GM19023 (cell line): ENCODE results near the gene MOBP.
"Not testable (repeated sequence)": the region's sequence is repeated elsewhere in the genome, so short reads cannot be mapped to it uniquely, and the experiment has no call there.

ENCODE experiments used
- ATAC-seq: cut with Tn5 transposase; IDR thresholded peaks from one replicate; pipeline ENCODE4 v1.9.1; 2021; ENCODE audit warnings: mild to moderate bottlenecking, moderate library complexity; ENCODE audit not compliant: unreplicated experiment

MOBP gene

DNA sequence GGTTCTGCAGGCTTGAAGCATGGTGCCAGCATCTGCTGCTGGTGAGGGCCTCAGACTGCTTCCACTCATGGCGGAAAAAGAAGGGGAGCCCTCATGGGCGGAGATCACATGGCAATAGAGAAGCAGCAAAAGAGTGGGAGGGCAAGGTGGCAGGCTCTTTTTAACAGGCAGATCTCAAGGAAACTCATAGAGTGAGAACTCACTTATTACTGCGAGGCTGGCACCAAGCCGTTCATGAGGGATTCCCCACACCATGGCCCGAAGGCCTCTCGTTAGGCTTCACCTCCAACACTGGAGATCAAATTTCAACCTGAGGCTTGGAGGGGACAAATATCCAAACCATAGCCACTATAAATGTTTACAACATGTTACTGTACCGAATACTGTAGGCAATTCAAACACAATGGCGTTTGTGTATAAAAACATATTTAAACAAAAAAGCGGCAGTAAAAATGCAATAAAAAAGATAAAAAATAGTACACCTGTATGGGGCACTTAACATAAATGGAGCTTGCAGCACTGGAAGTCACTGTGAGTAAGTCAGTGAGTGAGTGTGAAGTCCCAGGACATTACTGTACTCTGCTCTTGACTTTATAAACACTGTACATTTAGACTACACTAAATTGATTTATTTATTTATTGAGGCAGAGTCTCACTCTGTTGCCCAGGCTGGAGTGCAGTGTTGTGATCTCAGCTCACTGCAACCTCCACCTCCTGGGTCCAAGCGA lies 18.8 kb upstream of the MOBP start:
- no peak for ATAC-seq

DNA sequence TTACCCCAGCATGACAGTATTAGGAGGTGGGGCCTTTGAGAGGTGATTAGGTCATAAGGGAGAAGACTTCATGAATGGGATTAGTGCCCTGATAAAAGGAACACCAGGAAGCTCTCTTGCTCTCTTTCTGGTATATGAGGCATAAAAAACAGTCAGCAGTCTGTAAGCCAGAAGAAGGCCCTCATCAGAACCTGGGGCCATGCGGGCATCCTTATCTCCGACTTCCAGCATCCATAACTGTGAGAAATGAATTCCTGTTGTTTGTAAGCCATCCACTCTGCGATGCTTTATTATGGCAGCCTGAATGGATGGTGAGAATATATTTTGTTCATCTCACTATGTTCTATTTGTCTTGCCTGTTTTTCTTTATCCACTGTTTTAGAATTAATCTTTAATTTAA lies 17.7 kb upstream of the MOBP start:
- ATAC-seq: no peak

DNA sequence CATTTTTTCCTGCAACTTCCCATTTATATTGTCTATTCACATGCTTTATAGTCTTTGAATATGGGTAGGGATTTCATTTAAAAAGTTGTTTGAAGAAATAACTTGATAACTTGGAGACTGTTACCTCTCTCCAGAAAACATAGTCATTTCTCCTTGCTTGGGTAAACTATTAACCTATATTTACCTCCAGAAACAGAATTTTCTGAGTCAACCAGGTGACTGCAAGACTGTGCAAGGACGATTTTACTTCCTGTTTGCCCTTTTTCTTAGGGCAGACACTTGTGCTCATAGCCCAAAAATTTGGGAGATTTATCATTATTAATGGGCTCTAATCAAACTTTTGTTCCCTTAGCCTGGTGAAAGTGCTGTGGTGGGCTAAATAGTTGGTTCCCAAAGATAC lies 14.3 kb upstream of the MOBP start:
- ATAC-seq: no peak

DNA sequence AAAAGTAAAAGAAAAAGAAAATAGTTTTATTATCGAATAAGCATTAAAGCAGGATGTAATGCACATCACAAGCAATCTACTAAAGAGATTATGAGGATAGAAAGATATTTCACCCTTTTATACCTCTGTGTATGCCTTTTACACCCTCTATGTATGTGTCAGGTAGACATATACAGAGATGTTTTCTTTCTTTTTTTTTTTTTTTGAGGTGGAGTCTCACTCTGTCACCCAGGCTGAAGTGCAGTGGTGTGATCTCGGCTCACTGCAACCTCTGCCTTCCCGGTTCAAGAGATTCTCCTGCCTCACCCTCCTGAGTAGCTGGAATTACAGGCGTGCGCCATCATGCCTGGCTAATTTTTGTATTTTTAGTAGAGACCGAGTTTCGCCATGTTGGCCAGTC lies 13.6 kb upstream of the MOBP start:
- not testable (repeated sequence) for ATAC-seq

DNA sequence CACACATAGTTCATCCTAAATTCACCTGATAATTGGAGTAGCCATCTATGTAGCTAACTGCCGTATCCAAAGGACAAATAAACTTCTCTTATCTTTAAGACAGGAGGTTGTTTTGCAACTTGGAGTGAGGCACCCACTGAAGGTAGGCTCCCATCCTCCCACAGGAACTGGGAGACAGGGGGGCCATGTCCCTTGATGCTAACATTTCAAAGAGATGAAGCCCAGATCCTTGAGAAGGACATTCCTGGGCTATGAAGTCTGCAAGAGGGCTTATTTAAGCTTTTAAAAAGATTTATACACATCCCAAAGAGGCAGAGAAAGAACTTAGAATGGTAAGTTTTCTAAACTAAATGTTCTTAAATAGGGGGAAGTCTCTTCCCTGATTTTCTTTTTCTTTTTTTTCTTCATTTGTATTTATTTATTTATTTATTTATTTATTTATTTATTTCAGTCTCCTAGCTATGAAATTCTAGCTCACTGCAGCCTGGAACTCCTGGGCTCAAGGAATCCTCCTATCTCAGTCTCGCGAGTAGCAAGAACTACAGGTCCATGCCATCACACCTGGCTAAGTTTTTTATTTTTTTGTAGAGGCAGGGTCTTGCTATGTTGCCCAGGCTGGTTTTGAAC lies 12.8 kb upstream of the MOBP start:
- ATAC-seq: no peak

DNA sequence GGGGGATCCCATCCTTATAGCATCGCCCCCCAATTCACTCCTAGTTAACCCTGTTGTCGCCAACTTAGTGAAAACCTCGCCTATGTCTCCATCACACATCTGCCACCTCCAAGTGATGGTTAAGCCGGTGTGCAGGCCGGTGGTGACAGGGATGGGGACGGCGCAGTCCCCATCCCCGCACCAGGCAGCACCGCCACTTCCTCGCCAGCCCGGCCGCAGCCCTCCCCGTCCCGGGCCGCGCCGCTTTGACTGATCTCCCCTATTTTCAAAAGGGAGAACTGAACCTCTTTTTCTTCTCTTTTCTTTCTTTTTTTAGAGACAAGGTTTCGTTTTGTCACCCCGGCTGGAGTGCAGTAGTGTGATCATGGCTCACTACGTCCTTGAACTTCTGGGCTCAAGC lies 11.3 kb upstream of the MOBP start:
- ATAC-seq: no peak

DNA sequence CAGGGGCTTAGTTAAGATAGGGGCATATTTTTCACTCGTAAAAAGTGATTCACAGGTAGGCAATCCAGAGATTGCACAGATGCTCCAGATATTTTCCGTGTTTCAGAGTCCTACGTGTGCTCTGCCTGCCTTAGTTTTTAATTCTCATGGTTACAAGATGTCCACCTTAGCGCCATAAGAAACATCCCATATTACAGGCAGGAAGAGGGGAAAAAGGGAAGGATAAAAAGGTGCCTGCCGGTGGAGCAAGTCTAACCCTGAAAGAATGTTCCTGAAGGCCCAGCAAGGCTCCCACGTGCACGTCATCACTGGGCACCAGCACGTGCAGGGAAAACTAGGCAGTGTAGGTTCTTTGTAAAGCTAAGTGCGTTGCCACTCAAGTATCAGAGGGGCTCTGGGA lies 10.1 kb upstream of the MOBP start:
- no peak for ATAC-seq

DNA sequence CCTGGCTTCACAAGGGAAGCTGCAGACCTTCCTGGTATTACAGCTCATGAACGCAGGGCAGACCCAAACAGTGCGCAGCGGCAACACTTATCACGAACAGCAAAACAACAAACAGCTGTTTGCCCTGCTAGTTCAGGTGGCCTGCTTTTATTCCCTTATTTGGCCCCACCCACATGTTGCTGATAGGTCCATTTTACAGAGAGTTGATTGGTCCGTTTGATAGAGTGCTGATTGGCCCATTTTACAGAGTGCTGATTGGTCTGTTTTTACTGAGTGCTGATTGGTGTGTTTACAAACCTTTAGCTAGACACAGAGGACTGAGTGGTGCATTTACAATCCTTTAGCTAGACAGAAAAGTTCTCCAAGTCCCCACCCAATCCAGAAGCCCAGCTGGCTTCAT lies 8.9 kb upstream of the MOBP start:
- not testable (repeated sequence) for ATAC-seq

DNA sequence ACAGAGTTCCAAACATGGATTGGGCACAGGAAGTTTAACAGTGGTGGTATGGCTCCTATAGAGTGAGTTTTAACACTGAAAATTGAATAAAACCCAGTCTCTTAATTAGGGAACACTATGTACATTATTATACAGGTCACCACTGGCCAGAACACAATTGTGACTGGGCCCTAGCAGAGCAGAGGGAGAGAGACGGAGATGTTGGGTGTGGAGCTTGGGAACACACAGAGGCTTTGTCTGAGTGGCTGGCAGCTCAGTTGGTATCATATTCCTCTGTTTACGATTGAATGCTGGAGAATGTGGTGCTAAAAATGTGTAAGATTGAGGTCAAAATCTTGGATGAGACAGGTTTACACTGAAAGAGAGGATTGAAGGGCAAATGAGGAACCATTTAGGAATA lies 6.8 kb upstream of the MOBP start:
- ATAC-seq: no peak

DNA sequence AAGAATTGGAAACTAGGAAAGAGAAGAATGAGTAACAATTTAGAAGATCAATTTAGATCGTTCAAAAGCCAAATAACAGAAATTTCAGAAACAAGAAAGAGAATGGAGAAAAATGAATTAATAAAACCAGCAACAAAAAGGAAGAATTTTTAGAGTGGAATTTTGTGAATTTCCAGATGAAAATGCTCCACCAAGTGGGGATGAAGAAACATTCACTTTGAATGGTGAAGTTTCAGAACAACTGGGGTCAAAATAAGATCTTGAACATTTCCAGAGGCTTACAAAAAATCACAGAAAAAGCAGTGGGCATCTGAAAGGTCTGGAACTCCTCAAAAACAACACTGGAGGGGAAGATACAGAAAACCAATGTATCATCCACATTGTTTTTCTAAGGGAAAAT lies 4.2 kb upstream of the MOBP start:
- ATAC-seq: no peak

DNA sequence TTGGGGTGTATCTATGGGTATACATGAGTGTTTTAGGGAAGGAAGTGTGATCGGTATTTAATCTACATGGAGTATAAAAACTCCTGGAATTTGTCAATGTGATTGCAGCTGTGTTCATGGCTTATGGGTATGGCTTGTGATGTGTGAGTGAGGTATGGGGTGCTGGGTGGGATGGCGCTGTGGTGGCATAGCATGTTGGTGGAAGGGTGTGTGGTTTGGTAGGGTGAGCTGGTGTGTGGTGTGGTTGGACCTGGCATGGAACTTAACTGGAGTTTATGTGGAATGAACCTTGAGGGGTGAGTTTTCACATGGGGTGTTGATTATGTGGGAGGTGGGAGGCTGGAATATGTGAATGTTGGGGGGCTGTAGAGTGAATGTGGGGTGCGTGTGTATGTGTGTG lies 492 bp upstream of the MOBP start:
- no peak for ATAC-seq

DNA sequence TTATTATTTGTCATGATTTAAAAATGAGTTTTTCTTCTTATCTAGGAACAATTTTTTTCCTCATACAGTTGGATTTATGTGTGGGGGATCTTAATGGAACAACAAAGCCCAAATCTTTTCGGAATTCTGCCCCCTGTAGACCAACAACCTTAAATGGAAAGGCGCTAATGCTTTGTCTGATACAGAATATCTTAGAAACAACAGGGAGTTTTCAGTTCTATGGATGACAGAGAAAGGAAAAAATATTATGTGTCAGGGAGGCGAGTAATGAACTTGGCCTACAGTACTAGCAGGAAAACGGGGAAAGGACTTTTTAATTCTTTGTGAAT lies 592 bp downstream of the MOBP start:
- no peak for ATAC-seq

DNA sequence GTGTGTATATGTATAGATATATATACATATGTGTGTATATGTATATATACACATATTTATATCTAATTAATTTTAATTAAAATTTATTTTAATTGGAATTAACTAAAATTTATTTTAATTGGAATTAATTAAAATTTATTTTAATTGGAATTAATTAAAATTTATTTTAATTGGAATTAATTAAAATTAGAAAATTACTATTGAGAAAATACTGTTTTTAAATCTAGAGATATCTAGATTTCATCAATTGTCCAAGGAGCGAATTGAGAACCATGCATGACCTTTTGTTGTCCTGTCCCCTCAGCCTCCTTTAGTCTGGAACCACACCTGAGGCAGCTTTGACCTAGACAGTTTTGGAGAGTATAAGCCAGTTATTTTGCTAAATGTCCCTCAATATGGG lies 1.8 kb downstream of the MOBP start:
- ATAC-seq: no peak

DNA sequence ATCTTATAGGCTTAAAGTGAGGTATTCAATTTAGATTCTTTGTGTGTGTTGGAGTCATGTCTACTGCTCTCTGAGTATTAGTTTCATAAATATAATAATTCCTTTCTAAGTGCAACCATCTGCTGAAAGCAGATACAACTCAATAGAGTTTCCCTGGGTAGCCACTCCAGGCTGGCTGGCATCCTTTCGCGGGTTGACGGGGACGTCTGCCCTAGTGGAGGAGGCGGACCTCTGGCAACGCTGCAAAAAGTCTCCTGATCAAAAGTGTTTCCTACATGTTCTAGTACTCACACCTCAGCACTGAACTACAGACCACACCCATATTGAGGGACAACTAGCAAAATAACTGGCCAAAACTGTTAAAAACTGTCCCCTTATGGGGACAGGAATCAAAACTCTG lies 2.5 kb downstream of the MOBP start:
- ATAC-seq: no peak

DNA sequence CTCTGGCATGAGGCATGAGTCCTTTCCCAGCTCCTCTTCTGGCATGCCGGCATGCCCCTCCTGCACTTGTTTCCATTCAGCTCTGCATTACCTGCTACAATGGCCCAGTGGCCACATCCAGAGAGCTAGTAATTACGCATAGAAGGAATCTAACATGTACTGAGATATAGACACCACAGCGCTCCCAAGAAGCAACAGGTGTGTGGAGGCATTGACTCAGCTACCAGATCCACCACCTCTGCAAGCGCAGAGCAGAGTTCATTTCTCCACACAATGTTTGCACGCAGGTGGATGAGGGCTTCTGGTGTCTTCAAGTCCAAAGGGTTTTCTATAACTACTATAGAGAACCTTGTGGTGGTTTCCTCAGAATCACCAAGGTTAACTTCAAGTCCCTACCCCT lies 4.2 kb downstream of the MOBP start:
- no peak for ATAC-seq

DNA sequence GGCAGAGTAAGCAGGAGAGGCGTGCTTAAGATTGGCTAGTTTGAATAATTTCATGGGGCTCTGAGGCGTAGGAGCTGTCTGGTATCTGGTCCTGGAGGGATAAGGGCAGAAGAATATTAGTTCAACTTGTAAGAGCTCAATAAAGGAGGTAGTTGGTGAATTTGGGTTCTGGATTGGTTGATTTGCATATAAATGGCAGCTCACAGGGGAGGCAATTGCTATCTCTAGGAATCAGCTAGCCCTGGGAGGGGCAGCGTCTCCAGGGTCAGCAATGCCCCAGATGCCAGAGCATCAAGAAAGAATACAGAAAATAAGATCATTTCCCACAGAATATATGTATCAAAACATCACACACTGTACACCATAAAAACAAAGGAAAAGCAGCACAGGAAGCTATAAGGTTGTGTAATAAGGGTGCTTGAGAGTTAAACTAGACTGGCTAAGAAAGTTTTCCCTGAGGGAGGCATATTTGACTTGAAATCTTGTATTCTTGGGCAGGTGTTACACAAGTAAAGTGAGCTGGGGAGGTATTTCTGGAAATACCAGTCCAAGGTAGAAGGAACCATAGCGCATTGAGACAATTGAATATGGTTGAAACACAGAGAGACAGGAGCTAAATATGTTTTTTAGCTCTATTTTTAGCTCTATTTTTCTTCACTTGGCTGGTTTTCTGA lies 6.1 kb downstream of the MOBP start:
- no peak for ATAC-seq

DNA sequence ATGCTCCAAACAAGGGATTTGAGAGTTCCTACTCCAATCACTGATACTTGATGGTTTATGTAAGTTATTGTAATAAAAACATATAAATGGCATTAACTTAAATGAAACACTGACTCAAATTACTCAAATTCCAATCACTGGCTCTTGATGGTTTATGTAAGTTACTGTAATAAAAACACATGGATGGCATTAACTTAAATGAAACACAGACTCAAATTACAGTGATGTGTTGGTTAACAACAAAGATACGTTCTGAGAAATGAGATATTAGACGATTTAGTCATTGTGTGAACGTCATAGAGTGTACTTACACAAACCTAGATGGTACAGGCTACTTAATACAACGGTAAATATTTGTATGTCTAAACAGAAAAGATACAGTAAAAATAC lies 6.6 kb downstream of the MOBP start:
- no peak for ATAC-seq

DNA sequence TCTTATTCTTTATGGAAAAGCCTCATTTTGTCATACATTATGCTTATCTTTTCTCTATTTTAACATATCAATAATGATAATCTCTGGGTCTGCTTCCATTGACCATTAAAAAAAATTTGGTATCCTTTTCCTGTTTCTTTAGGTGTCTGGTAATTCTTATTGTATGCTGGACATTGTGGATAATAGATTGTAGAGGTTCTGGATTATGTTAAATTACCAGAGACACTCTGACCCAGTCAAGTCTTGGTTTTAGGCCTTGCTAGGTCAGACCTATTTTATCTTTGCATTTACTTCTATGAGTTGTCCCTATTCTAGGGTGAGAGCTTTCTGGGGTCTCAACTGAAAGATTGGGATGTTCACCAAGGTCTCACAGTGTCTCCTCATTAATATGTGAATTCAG lies 9.3 kb downstream of the MOBP start:
- ATAC-seq: no peak

DNA sequence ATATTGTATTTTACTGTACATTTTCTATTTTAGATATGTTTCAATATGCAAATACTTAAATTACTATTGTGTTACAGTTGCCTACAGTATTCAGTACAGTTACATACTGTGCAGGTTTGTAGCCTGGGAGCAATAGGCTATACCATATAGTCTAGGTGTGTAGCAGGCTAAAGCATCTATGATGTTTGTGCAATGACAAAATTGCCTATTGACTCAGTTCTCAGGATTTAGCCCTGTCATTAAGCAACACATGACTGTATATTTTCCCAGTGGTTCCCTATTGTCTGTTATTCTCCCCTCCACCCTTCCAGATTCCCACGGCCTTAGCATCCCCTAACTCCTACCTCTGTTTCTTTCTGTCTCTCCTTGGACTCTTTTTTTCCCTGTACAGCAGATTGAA lies 10.7 kb downstream of the MOBP start:
- ATAC-seq: no peak

DNA sequence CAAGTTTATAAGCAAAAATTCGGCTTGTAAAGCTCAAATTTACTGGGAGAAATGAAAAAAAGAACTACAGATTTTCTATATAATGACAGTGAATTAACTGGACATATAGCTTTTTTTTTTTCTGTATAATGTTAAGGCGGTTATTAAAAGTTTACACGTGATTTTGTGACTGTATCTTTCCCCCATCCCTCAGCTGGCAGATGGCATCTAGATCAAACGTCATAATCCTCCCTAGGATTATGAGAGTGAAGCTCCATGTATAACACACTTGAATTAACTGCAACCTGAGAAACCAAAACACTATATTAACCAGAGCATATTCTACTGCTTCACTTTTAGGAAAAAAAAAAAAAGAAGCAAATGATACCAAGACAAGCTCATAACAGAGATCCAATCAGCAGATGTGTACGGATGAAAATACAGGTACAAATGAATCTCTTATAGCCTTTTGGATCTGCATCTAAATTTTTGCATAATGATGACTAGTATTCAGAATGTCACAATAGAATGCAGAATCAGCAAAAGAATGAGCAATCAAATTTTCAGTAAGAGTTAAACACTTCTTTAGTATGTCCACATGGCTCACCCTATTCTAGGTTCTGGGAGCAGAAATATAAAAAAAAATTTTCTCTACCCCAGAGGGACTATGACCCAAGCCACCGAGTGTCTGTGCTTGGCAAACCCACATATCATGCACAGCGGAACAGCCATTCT lies 12.4 kb downstream of the MOBP start:
- ATAC-seq: no peak

DNA sequence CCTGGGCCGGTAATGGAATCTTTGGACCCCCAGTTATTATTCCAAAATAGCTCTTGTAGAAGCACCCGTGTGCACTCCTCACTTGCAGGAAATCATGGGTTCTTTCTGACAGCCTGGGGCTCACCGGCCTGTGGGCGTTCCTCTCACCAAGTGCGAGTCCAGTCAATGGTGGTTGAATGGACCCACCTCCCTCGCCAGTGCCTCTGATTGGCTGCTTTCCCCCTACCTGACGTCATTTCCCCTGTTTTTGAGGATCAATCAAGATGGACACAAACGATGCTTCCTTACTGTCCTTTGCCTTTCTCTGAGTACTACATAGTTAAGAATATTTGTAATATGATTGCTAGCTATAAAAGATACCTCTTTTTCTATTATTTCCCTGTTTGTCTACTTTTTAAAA lies 18.1 kb downstream of the MOBP start:
- no peak for ATAC-seq

DNA sequence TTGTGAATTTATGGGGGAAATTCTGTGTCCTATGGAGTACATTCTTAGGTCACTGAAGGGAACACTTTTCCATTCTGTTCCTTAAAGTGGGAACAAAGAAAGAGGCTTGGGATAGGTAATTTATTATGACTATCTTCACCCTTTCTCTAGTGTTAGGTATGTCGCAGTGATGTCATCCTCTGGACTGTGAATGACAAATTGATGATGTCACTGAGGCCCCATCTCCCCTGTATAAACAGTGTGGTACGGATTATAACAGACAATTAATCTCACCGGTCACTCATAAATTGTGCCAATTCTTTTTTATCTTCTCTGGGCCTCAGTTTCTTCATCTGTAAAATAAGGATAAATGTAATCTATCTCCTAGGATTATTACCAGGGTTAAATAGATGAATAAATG lies 23.5 kb downstream of the MOBP start:
- ATAC-seq: no peak
